Smooth muscle cell (in vitro differentiated cells): Measurements from ENCODE around the gene DNAH12. TPM values are rescaled to one million over a fixed set of nuclear protein-coding genes. Genes with fewer than 3 reads are reported as not detected.
"Not testable (repeated sequence)": the region's sequence is repeated elsewhere in the genome, so short reads cannot be mapped to it uniquely, and the experiment has no call there.

Source experiments
- DNase-seq: peaks from one replicate; lab custom pipeline; 2025; ENCODE audit not compliant: unreplicated experiment; lab: John Stamatoyannopoulos, UW
- H2AFZ ChIP-seq: fragments of 200-600 bp; sonication (generic); 2 replicates; pipeline ENCODE4 v1.6.0; 2016; ENCODE audit warnings: antibody characterized with exemption, low read depth, mild to moderate bottlenecking
- H3F3A ChIP-seq: fragments of 200-600 bp; sonication (generic); 2 replicates; pipeline ENCODE4 v1.6.0; 2017; ENCODE audit warnings: antibody characterized with exemption, low read depth
- H3K27ac ChIP-seq: fragments of 200-600 bp; sonication (generic); 2 replicates; pipeline ENCODE4 v1.5.1; 2016; ENCODE audit warnings: low read depth, mild to moderate bottlenecking
- H3K27me3 ChIP-seq: fragments of 200-600 bp; sonication (generic); 2 replicates; pipeline ENCODE4 v1.6.1; 2016; ENCODE audit warnings: low read depth, mild to moderate bottlenecking
- H3K36me3 ChIP-seq: fragments of 200-600 bp; sonication (generic); 2 replicates; pipeline ENCODE4 v1.5.1; 2016; ENCODE audit warnings: low read depth
- H3K4me1 ChIP-seq: fragments of 200-600 bp; sonication (generic); 2 replicates; pipeline ENCODE4 v1.5.1; 2016; ENCODE audit warnings: low read depth
- H3K4me2 ChIP-seq: fragments of 200-600 bp; sonication (generic); 2 replicates; pipeline ENCODE4 v1.6.0; 2016; ENCODE audit warnings: mild to moderate bottlenecking
- H3K4me3 ChIP-seq: fragments of 200-600 bp; sonication (generic); 2 replicates; pipeline ENCODE4 v1.5.1; 2016; ENCODE audit warnings: mild to moderate bottlenecking
- H3K79me2 ChIP-seq: fragments of 200-600 bp; sonication (generic); 2 replicates; pipeline ENCODE4 v1.6.0; 2016; ENCODE audit warnings: low read depth, mild to moderate bottlenecking
- H3K9ac ChIP-seq: fragments of 200-600 bp; sonication (generic); 2 replicates; pipeline ENCODE4 v1.6.0; 2016; ENCODE audit warnings: low read depth
- H3K9me3 ChIP-seq: fragments of 200-600 bp; sonication (generic); replicated peaks from 2 replicates; pipeline ENCODE4 v1.5.1; 2016; ENCODE audit warnings: low read depth
- H4K20me1 ChIP-seq: fragments of 200-600 bp; sonication (generic); 2 replicates; pipeline ENCODE4 v1.6.0; 2016; ENCODE audit warnings: low read depth
- CTCF ChIP-seq: fragments of 200-600 bp; sonication (generic); IDR thresholded peaks from 2 replicates; pipeline ENCODE4 v1.5.1; 2017; ENCODE audit warnings: borderline replicate concordance, mild to moderate bottlenecking, antibody characterized with exemption; ENCODE audit not compliant: insufficient read depth, poor library complexity, severe bottlenecking
- WGBS: methylation state at CpG from one replicate; pipeline ENCODE4 v1.1.7; 2016; ENCODE audit warnings: low lambda C conversion rate; 5-methylcytosine and 5-hydroxymethylcytosine counted together
- polyA plus RNA-seq: library from polyadenylated mRNA; unstranded; fragments of >200 nt; fragmentation: Nextera tagmentation; extraction: Ambion mirVana; gene quantifications from 2 replicates; pipeline ENCODE4 v1.2.1, GENCODE V29; 2016
- total RNA-seq: library from RNA; depleted of rRNA; stranded (reverse); fragments of >200 nt; gene quantifications from 2 replicates; pipeline ENCODE4 v1.2.3, GENCODE V29; 2014

The DNAH12 gene
- total and polyA plus RNA-seq, 2 experiments from 2014 or later = 0.27 TPM; not detected in 1

- H3K79me2 ChIP-seq = no peaks in the 10 kb centered on the region
- DNase-seq = no peak
- no peak for TF ChIP-seq CTCF
- H3K4me2 ChIP-seq = peak overlapping the region; percentile 40
- H3K27ac ChIP-seq = peak overlapping the region; percentile 10
- H3K9me3 ChIP-seq = no peaks in the 10 kb centered on the region
- peaks cover 7% of the 10 kb centered on the region for H3K27me3 ChIP-seq
- H4K20me1 ChIP-seq = no peaks in the 10 kb centered on the region
- 22% methylated on average over 2 of the region's 2 CpGs for WGBS
- H3K4me1 ChIP-seq = peaks cover 6% of the 10 kb centered on the region
- peak overlapping the region; percentile 48 for H2AFZ ChIP-seq
- H3K4me3 ChIP-seq = no peak overlapping the region
- no peaks in the 10 kb centered on the region for H3K36me3 ChIP-seq
- no peak overlapping the region for H3K9ac ChIP-seq
- H3F3A ChIP-seq = no peaks in the 10 kb centered on the region
Measured at GRCh38 chr3:57382933-57383332, 161.2 kb downstream of the DNAH12 start.

GRCh38 chr3:57370341-57370740 lies 173.8 kb downstream of the DNAH12 start:
- TF ChIP-seq CTCF = no peak
- no peaks in the 10 kb centered on the region for H3K36me3 ChIP-seq
- no peaks in the 10 kb centered on the region for H4K20me1 ChIP-seq
- no peaks in the 10 kb centered on the region for H3K79me2 ChIP-seq
- H2AFZ ChIP-seq = no peak overlapping the region
- no peaks in the 10 kb centered on the region for H3K4me1 ChIP-seq
- H3K27ac ChIP-seq = no peak overlapping the region
- H3K9ac ChIP-seq = no peak overlapping the region
- no peak overlapping the region for H3K4me2 ChIP-seq
- 88% methylated on average over 1 of the region's 1 CpG for WGBS
- H3F3A ChIP-seq = no peaks in the 10 kb centered on the region
- no peaks in the 10 kb centered on the region for H3K27me3 ChIP-seq
- H3K4me3 ChIP-seq = no peak overlapping the region
- no peak for DNase-seq
- no peaks in the 10 kb centered on the region for H3K9me3 ChIP-seq

GRCh38 chr3:57365089-57365488 lies 179.1 kb downstream of the DNAH12 start:
- H3K27ac ChIP-seq, H3F3A ChIP-seq, H3K9ac ChIP-seq, H3K4me3 ChIP-seq, H3K9me3 ChIP-seq, H3K79me2 ChIP-seq, DNase-seq, H3K36me3 ChIP-seq, H2AFZ ChIP-seq, H3K27me3 ChIP-seq, H3K4me2 ChIP-seq, H4K20me1 ChIP-seq, H3K4me1 ChIP-seq: not testable (repeated sequence)
- 90% methylated on average over 2 of the region's 2 CpGs for WGBS

GRCh38 chr3:57356275-57356674 lies 187.9 kb downstream of the DNAH12 start:
- not testable (repeated sequence) for H3F3A ChIP-seq, H3K27me3 ChIP-seq, H2AFZ ChIP-seq, H3K4me1 ChIP-seq, H3K36me3 ChIP-seq, H3K27ac ChIP-seq, H3K9ac ChIP-seq, H3K4me2 ChIP-seq, DNase-seq, H3K9me3 ChIP-seq, H4K20me1 ChIP-seq, H3K4me3 ChIP-seq, H3K79me2 ChIP-seq
- 95% methylated on average over 1 of the region's 1 CpG for WGBS

GRCh38 chr3:57354768-57355167 lies 189.4 kb downstream of the DNAH12 start:
- H3K27ac ChIP-seq = no peak overlapping the region
- H3K79me2 ChIP-seq = no peaks in the 10 kb centered on the region
- H3K4me3 ChIP-seq = no peak overlapping the region
- H3K27me3 ChIP-seq = no peaks in the 10 kb centered on the region
- H3K4me1 ChIP-seq = no peaks in the 10 kb centered on the region
- H4K20me1 ChIP-seq = no peaks in the 10 kb centered on the region
- H3K36me3 ChIP-seq = no peaks in the 10 kb centered on the region
- no peak for DNase-seq
- no peak overlapping the region for H3K4me2 ChIP-seq
- H3K9ac ChIP-seq = no peak overlapping the region
- H2AFZ ChIP-seq = no peak overlapping the region
- no peaks in the 10 kb centered on the region for H3F3A ChIP-seq
- 97% methylated on average over 1 of the region's 1 CpG for WGBS
- no peaks in the 10 kb centered on the region for H3K9me3 ChIP-seq
- no peak for TF ChIP-seq CTCF
